ENCODE measurements around the gene ITGB4. TPM values are rescaled to one million over a fixed set of nuclear protein-coding genes. Genes with fewer than 3 reads are reported as not detected.

ITGB4 gene
- total and polyA plus RNA-seq, 9 of the 15 experiments (the other 6 are each of a cell fraction or from before 2014, with no cell fraction given): 0.05 to 2.8 (median 0.76) TPM; not detected in 3

- TF ChIP-seq NCOA6 (IDR thresholded peaks at IDR 0.05) (peak; percentile 25; the same call in 1 of the 2 replicates), MAFG (tag; conservative IDR thresholded peaks at IDR 0.05) (no peak), E2F6 (IDR thresholded peaks at IDR 0.05; ENCODE audit: borderline replicate concordance in 1 of 2, extremely low read depth in 1 of 2, insufficient read depth in 1 of 2, insufficient read length in 1 of 2, low read depth in 1 of 2, low read length in 1 of 2, poor library complexity in 1 of 2, severe bottlenecking in 1 of 2) (peak; percentile 12 to 68), ZNF224 (CRISPR knock-in tag; IDR thresholded peaks at IDR 0.05) (no peak), CREB3L1 (IDR thresholded peaks at IDR 0.05; ENCODE audit: borderline replicate concordance, low read depth) (peak; percentile 60; the same call in 1 of the 2 replicates), EWSR1 (IDR thresholded peaks at IDR 0.05; ENCODE audit: borderline replicate concordance, low read depth, partially characterized antibody) (no peak), ZNF12 (CRISPR knock-in tag; IDR thresholded peaks at IDR 0.05) (no peak), RBM14 (IDR thresholded peaks at IDR 0.05; ENCODE audit: borderline replicate concordance, insufficient read depth, low read depth, low read length) (0 out of 2 replicates have a peak, but pooled peaks have one; percentile 85), PREB (CRISPR knock-in tag; IDR thresholded peaks at IDR 0.05) (no peak)
- TF ChIP-seq, protein P1, sequence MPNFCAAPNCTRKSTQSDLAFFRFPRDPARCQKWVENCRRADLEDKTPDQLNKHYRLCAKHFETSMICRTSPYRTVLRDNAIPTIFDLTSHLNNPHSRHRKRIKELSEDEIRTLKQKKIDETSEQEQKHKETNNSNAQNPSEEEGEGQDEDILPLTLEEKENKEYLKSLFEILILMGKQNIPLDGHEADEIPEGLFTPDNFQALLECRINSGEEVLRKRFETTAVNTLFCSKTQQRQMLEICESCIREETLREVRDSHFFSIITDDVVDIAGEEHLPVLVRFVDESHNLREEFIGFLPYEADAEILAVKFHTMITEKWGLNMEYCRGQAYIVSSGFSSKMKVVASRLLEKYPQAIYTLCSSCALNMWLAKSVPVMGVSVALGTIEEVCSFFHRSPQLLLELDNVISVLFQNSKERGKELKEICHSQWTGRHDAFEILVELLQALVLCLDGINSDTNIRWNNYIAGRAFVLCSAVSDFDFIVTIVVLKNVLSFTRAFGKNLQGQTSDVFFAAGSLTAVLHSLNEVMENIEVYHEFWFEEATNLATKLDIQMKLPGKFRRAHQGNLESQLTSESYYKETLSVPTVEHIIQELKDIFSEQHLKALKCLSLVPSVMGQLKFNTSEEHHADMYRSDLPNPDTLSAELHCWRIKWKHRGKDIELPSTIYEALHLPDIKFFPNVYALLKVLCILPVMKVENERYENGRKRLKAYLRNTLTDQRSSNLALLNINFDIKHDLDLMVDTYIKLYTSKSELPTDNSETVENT (CRISPR knock-in tag; IDR thresholded peaks at IDR 0.05): peak; percentile 29; the same call in 1 of the 2 replicates
- TF ChIP-seq, protein P2, sequence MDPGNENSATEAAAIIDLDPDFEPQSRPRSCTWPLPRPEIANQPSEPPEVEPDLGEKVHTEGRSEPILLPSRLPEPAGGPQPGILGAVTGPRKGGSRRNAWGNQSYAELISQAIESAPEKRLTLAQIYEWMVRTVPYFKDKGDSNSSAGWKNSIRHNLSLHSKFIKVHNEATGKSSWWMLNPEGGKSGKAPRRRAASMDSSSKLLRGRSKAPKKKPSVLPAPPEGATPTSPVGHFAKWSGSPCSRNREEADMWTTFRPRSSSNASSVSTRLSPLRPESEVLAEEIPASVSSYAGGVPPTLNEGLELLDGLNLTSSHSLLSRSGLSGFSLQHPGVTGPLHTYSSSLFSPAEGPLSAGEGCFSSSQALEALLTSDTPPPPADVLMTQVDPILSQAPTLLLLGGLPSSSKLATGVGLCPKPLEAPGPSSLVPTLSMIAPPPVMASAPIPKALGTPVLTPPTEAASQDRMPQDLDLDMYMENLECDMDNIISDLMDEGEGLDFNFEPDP (CRISPR knock-in tag; IDR thresholded peaks at IDR 0.05): no peak
- TF ChIP-seq, protein P3, sequence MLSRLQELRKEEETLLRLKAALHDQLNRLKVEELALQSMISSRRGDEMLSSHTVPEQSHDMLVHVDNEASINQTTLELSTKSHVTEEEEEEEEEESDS (CRISPR knock-in tag; IDR thresholded peaks at IDR 0.05): no peak
- TF ChIP-seq, protein P4, sequence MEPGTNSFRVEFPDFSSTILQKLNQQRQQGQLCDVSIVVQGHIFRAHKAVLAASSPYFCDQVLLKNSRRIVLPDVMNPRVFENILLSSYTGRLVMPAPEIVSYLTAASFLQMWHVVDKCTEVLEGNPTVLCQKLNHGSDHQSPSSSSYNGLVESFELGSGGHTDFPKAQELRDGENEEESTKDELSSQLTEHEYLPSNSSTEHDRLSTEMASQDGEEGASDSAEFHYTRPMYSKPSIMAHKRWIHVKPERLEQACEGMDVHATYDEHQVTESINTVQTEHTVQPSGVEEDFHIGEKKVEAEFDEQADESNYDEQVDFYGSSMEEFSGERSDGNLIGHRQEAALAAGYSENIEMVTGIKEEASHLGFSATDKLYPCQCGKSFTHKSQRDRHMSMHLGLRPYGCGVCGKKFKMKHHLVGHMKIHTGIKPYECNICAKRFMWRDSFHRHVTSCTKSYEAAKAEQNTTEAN (CRISPR knock-in tag; IDR thresholded peaks at IDR 0.05): peak; percentile 37; the same call in 1 of the 2 replicates
Observed at GRCh38 chr17:75764711-75765421, 43.6 kb downstream of the ITGB4 start, which contains the start of gene GALK1 (continued).

Data from K562 (cell line).